Measurements from ENCODE around the gene SIK3.

GRCh38 chr11:116911976-116912734 lies 186.1 kb downstream of the SIK3 start:
- TF ChIP-seq CTCF (IDR thresholded peaks at IDR 0.05) (no peak), POLR2A (IDR thresholded peaks at IDR 0.05) (no peak)
